Stimulated activated naive CD8-positive, alpha-beta T cell treated with anti-CD3 and anti-CD28 coated beads, Interleukin-15, Interleukin-2, amounts not matched to agents 100 ng/mL and 50 ng/mL, for 24 hours (primary cell): ENCODE results near the gene TET2.
A peak's percentile ranks its signal among the peaks of the same experiment; 100 is the strongest.

Source experiments
- H3K27ac Mint-ChIP-seq: one replicate; pipeline ENCODE4 v1.8.0; 2021; ENCODE audit warnings: mild to moderate bottlenecking, mixed read lengths
- H3K27me3 Mint-ChIP-seq: one replicate; pipeline ENCODE4 v1.8.0; 2021; ENCODE audit warnings: mixed read lengths
- H3K36me3 Mint-ChIP-seq: one replicate; pipeline ENCODE4 v1.8.0; 2021; ENCODE audit warnings: low read depth, mixed read lengths
- H3K4me1 Mint-ChIP-seq: one replicate; pipeline ENCODE4 v1.8.0; 2021; ENCODE audit warnings: low read depth, mixed read lengths
- H3K4me3 Mint-ChIP-seq: one replicate; pipeline ENCODE4 v1.8.0; 2021; ENCODE audit warnings: mild to moderate bottlenecking, mixed read lengths
- H3K9me3 Mint-ChIP-seq: one replicate; pipeline ENCODE4 v1.8.0; 2021; ENCODE audit warnings: mixed read lengths

Gene TET2

GRCh38 chr4:105267280-105267679 lies 120.6 kb downstream of the TET2 start:
- Mint-ChIP-seq H3K27ac (no peak overlapping the region), H3K27me3 (no peaks in the 10 kb centered on the region)

DNA sequence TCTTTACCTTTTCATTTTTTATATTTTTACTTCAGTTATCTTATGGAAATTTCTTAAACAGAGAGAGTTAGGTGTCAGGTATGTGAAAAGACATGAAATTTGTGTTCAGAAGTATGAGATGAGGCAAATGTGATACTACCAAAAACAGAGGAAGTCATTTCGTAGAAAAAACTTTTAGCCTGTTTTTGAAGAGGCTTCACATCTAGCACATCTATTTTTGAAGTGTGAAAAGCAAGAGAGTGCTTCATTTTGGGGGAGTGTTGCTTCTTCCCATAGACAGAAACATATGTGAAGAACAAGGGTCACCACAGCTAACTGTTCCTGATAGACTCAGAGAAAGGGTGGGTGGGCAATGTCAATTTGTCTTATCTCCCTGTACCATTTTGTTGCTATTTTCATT lies 125.3 kb downstream of the TET2 start:
- peaks cover 10% of the 10 kb centered on the region for H3K9me3 Mint-ChIP-seq
- no peak overlapping the region for H3K4me3 Mint-ChIP-seq
- no peaks in the 10 kb centered on the region for H3K27me3 Mint-ChIP-seq
- peak overlapping the region; percentile 51 for H3K27ac Mint-ChIP-seq
- H3K36me3 Mint-ChIP-seq, result peaks cover 83% of the 10 kb centered on the region
- peaks cover 40% of the 10 kb centered on the region for H3K4me1 Mint-ChIP-seq

More at GRCh38 chr4:105267280-105267679, 120.6 kb downstream of the TET2 start:
- Mint-ChIP-seq H3K4me3 (no peak overlapping the region), H3K9me3 (peaks cover 6% of the 10 kb centered on the region), H3K36me3 (peaks cover 76% of the 10 kb centered on the region), H3K4me1 (peaks cover 6% of the 10 kb centered on the region)

DNA sequence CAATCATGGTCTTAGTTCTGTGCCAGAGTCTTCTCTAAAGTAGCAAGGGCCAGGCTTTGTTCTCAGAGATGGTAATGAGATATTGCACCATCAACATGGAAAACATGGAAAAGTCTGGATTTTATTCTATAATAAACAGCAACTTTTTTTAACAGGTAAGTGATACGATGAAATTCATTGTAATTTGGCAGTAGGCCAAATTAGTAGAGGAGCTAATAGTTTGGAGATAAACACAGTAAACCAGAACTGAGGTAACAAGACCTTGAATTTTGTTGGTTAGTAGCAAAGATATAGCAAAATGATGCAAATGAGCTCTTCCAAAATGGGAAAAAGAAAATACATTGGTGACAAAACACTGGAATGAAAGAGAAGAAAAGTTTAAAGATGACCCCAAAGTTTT lies 126.6 kb downstream of the TET2 start:
- H3K4me3 Mint-ChIP-seq, result no peak overlapping the region
- peaks cover 82% of the 10 kb centered on the region for H3K36me3 Mint-ChIP-seq
- no peaks in the 10 kb centered on the region for H3K27me3 Mint-ChIP-seq
- H3K4me1 Mint-ChIP-seq, result peaks cover 40% of the 10 kb centered on the region
- peaks cover 10% of the 10 kb centered on the region for H3K9me3 Mint-ChIP-seq
- H3K27ac Mint-ChIP-seq, result peak overlapping the region; percentile 21

- Mint-ChIP-seq H3K4me1 (peaks cover 43% of the 10 kb centered on the region), H3K36me3 (peaks cover 82% of the 10 kb centered on the region), H3K27ac (no peak overlapping the region), H3K4me3 (no peak overlapping the region), H3K9me3 (peaks cover 10% of the 10 kb centered on the region), H3K27me3 (no peaks in the 10 kb centered on the region)
These were observed 127.4 kb downstream of the TET2 start for GRCh38 chr4:105274090-105274489.

GRCh38 chr4:105274504-105274903 lies 127.8 kb downstream of the TET2 start:
- Mint-ChIP-seq H3K27me3 (no peaks in the 10 kb centered on the region), H3K36me3 (peaks cover 79% of the 10 kb centered on the region), H3K4me1 (peaks cover 43% of the 10 kb centered on the region), H3K9me3 (peaks cover 9% of the 10 kb centered on the region), H3K4me3 (no peak overlapping the region), H3K27ac (no peak overlapping the region)

DNA sequence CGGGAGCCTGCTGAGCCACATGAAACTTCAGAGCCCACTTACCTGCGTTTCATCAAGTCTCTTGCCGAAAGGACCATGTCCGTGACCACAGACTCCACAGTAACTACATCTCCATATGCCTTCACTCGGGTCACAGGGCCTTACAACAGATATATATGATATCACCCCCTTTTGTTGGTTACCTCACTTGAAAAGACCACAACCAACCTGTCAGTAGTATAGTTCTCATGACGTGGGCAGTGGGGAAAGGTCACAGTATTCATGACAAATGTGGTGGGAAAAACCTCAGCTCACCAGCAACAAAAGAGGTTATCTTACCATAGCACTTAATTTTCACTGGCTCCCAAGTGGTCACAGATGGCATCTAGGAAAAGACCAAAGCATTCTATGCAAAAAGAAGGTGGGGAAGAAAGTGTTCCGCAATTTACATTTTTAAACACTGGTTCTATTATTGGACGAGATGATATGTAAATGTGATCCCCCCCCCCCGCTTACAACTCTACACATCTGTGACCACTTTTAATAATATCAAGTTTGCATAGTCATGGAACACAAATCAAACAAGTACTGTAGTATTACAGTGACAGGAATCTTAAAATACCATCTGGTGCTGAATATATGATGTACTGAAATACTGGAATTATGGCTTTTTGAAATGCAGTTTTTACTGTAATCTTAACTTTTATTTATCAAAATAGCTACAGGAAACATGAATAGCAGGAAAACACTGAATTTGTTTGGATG lies 129.9 kb downstream of the TET2 start:
- no peaks in the 10 kb centered on the region for H3K27me3 Mint-ChIP-seq
- peaks cover 59% of the 10 kb centered on the region for H3K36me3 Mint-ChIP-seq
- no peak overlapping the region for H3K4me3 Mint-ChIP-seq
- peaks cover 48% of the 10 kb centered on the region for H3K4me1 Mint-ChIP-seq
- no peak overlapping the region for H3K27ac Mint-ChIP-seq
- H3K9me3 Mint-ChIP-seq, result peaks cover 4% of the 10 kb centered on the region

GRCh38 chr4:105277702-105278101 lies 131.0 kb downstream of the TET2 start:
- Mint-ChIP-seq H3K4me3 (no peak overlapping the region), H3K36me3 (peaks cover 47% of the 10 kb centered on the region), H3K27ac (no peak overlapping the region), H3K9me3 (peaks cover 4% of the 10 kb centered on the region), H3K4me1 (peaks cover 39% of the 10 kb centered on the region), H3K27me3 (no peaks in the 10 kb centered on the region)

- H3K27ac Mint-ChIP-seq, result peak overlapping the region; percentile 5
- H3K4me1 Mint-ChIP-seq, result peaks cover 24% of the 10 kb centered on the region
- peaks cover 4% of the 10 kb centered on the region for H3K9me3 Mint-ChIP-seq
- peaks cover 31% of the 10 kb centered on the region for H3K36me3 Mint-ChIP-seq
- H3K4me3 Mint-ChIP-seq, result no peak overlapping the region
- no peaks in the 10 kb centered on the region for H3K27me3 Mint-ChIP-seq
These were observed 132.6 kb downstream of the TET2 start for GRCh38 chr4:105279314-105279713.

GRCh38 chr4:105280338-105281123 lies 133.9 kb downstream of the TET2 start:
- Mint-ChIP-seq H3K27me3 (no peaks in the 10 kb centered on the region), H3K4me1 (peaks cover 19% of the 10 kb centered on the region), H3K4me3 (no peak overlapping the region), H3K27ac (no peak overlapping the region), H3K36me3 (peaks cover 19% of the 10 kb centered on the region), H3K9me3 (peaks cover 7% of the 10 kb centered on the region)

DNA sequence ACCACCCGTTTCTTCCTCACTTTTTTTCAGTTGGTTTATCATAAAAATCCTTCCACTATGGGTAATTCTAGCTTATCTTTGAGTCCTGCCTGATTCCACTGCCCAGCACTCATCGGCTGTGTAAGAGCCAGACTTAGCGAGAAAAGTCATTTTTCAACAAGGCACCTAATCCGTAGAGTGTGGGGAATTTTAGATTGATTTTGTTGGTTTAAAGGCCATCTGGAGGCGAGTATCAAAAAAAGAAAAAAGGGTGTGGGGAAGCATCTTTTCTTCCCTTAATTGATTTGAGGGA lies 134.4 kb downstream of the TET2 start:
- Mint-ChIP-seq H3K4me1 (peaks cover 16% of the 10 kb centered on the region), H3K27me3 (no peaks in the 10 kb centered on the region), H3K4me3 (no peak overlapping the region), H3K36me3 (peaks cover 14% of the 10 kb centered on the region), H3K9me3 (peaks cover 7% of the 10 kb centered on the region), H3K27ac (no peak overlapping the region)

DNA sequence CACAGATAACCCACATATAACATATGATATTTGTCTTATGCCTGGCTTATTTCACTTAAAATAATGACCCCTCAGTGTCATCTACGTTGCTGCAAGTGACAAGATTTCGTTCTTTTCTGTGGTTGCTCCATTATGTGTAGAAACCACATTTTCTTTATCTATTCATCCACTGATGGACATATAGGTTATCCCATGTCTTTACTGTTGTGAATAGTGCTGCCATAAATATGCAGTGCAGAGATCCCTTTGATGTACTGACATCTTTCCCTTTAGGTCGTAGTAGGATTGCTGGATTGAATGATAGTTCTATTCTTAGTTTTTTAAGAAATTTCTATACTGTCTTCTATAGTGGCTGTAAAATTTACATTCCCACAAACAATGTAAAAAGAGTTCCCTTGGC lies 135.8 kb downstream of the TET2 start:
- H3K27me3 Mint-ChIP-seq, result no peaks in the 10 kb centered on the region
- H3K9me3 Mint-ChIP-seq, result peaks cover 8% of the 10 kb centered on the region
- H3K4me3 Mint-ChIP-seq, result no peak overlapping the region
- no peak overlapping the region for H3K27ac Mint-ChIP-seq
- H3K4me1 Mint-ChIP-seq, result peaks cover 11% of the 10 kb centered on the region
- H3K36me3 Mint-ChIP-seq, result peaks cover 4% of the 10 kb centered on the region

- H3K27me3 Mint-ChIP-seq, result no peaks in the 10 kb centered on the region
- H3K4me1 Mint-ChIP-seq, result peaks cover 11% of the 10 kb centered on the region
- H3K9me3 Mint-ChIP-seq, result peaks cover 12% of the 10 kb centered on the region
- no peak overlapping the region for H3K4me3 Mint-ChIP-seq
- H3K36me3 Mint-ChIP-seq, result peaks cover 5% of the 10 kb centered on the region
- no peak overlapping the region for H3K27ac Mint-ChIP-seq
These were observed 136.8 kb downstream of the TET2 start for GRCh38 chr4:105283501-105283900.

DNA sequence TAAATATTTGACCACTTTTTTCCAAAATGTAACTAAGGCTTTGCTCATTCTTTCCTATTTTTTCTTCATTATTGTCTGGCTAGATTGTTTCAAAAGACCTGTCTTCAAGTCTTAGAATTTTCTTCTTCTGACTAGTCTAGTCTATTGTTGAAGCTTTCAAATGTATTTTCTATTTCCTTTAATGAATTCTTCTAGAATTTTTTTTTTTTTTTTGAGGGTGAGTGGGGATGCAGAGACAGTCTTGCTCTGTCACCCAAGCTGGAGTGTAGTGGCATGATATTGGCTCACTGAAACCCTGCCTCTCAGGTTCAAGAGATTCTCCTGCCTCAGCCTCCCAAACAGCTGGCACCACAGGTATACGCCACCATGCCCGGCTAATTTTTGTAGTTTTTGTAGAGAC lies 141.4 kb downstream of the TET2 start:
- Mint-ChIP-seq H3K27ac (no peak overlapping the region), H3K4me1 (peaks cover 3% of the 10 kb centered on the region), H3K27me3 (no peaks in the 10 kb centered on the region), H3K9me3 (peaks cover 18% of the 10 kb centered on the region), H3K4me3 (no peak overlapping the region), H3K36me3 (peaks cover 6% of the 10 kb centered on the region)

- Mint-ChIP-seq H3K4me3 (no peak overlapping the region), H3K36me3 (peaks cover 10% of the 10 kb centered on the region), H3K27ac (no peak overlapping the region), H3K4me1 (no peaks in the 10 kb centered on the region), H3K27me3 (no peaks in the 10 kb centered on the region), H3K9me3 (peaks cover 17% of the 10 kb centered on the region)
These were observed 145.2 kb downstream of the TET2 start for GRCh38 chr4:105291925-105292324.

- Mint-ChIP-seq H3K36me3 (peaks cover 10% of the 10 kb centered on the region), H3K4me3 (no peak overlapping the region), H3K27me3 (no peaks in the 10 kb centered on the region), H3K9me3 (peaks cover 12% of the 10 kb centered on the region), H3K27ac (no peak overlapping the region), H3K4me1 (no peaks in the 10 kb centered on the region)
These were observed 146.7 kb downstream of the TET2 start for GRCh38 chr4:105293360-105293759.
